Inflammatory macrophage treated with lipopolysaccharide for 4 hours (primary cell): Measurements from ENCODE around the gene EFTUD2.
A peak's percentile ranks its signal among the peaks of the same experiment; 100 is the strongest.

Experiments used
- DNase-seq: peaks from one replicate; pipeline ENCODE4 v3.0.0-alpha.2; 2020

EFTUD2 gene

DNA sequence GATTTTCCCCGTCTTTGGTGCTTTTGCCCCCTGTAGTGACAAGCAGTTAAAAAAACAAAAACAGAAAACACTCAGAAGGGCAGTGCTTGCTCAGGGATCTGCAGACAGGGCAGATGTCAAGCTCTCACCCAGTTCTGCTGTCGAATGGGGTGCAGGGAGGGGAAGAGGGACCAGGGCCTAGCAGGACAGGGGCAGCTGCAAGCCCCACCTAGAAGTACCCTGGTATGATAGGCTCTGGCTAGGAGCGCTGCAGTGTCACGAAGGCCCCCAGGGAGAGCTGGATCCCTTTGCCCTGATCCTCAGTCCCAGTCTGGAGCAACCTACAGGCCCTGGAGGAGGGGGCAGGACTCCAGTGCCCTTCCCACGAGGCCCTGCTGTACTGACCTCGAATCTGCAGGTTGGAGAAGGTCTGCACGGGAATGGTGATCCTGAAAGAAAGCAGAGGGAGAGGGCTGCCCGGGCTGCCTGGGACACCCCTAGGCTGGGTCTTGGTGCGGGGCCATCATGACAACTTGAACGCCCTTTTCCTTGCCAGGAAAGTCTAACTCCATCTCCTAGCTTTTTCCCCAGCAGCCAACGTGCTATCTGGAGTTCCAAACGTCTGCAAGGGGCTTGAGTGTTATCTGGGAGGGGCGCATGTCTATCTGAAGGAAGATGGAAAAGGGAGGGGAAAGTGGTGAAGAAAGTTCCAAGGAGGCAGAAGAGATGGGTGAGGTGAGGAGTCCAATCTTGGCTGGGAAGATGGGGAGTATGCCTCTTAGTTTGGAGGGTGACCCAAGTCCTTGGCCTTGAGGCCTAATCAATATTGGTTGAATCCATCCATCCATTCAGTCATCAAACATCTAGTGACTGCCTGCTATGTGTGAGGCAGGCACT lies 11.2 kb upstream of the EFTUD2 start:
- DNase-seq, result no peak

DNA sequence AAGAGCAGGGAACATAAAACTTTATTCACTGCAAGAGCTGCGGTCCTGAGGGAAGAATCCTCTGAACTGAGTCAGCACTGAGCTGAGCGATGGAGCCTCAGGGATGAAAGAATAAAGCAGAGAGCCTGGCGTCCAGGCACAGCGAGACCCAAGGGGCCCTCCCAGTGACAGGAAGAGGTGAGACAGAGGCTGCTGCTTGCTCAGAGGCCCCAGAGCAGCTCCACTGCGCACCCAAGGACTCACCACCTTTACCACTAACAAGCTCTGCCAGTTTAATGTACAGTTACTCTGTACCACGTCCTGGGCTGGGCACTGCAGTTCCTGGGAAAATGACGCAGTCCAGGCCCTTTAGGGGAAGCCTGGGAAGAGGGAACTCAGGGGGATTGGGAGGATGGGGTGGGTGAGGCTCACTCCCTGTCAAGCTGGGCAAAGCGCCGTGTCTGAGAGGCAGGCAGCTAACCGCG lies 10.5 kb upstream of the EFTUD2 start:
- DNase-seq, result no peak

DNA sequence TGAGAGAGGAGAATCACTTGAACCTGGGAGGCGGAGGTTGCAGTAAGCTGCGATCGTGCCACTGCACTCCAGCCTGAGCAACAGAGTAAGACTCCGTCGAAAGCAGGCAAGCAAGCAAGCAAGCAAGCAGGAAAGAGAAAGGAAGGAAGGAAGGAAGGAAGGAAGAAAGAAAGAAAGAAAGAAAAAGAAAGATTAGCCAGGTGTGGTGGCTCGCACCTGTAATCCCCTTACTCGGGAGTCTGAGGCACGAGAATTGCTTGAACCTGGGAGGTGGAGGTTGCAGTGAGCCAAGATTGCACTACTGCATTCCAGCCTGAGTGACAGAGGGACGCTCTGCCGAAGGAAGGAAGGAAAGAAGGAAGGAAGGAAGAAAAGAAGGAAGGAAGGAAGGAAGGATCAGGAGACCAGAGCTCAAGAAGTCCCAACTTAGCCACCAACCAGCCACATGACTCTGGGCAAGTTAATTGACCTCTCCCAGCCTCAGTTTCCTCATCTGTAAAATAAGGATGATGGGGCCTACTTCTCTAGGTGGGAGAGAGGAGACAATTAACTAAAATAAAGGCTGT lies 9.6 kb upstream of the EFTUD2 start:
- DNase-seq, result no peak

DNA sequence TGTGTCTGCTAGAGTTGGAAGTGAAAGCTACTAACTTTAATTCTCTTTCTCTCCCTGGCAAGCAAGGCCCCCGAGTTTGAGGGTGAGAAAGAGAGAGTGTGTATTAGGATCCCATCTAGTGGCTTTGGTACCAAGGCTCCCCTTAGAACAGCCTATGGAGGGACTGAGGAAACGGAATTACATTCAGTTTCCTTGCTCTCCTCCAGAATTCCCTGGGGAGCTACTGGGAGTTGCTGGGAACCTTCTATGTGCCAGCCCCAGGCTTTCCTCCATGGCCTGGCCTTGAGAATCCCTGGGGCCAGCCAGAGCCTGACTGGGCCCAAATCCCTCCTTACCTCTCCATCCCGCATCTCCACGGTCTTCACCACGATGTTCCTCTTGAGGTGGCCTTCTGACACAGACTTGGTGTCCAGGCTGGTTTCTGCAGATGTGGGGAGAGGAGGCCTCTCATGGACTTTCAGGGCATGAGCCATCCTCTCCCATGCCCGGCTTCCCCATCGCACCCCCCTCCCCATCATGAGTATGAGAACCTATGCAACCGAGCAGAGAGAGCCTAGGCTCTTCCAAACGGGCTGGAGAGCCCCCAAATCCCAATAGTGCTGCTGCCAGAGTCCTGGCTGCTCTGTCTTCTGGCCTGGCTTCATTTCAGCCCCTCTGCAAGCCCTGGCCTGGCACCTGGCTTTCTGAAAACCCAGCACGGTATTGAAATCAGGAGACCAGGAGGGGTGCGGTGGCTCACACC lies 8.7 kb upstream of the EFTUD2 start:
- no peak for DNase-seq

DNA sequence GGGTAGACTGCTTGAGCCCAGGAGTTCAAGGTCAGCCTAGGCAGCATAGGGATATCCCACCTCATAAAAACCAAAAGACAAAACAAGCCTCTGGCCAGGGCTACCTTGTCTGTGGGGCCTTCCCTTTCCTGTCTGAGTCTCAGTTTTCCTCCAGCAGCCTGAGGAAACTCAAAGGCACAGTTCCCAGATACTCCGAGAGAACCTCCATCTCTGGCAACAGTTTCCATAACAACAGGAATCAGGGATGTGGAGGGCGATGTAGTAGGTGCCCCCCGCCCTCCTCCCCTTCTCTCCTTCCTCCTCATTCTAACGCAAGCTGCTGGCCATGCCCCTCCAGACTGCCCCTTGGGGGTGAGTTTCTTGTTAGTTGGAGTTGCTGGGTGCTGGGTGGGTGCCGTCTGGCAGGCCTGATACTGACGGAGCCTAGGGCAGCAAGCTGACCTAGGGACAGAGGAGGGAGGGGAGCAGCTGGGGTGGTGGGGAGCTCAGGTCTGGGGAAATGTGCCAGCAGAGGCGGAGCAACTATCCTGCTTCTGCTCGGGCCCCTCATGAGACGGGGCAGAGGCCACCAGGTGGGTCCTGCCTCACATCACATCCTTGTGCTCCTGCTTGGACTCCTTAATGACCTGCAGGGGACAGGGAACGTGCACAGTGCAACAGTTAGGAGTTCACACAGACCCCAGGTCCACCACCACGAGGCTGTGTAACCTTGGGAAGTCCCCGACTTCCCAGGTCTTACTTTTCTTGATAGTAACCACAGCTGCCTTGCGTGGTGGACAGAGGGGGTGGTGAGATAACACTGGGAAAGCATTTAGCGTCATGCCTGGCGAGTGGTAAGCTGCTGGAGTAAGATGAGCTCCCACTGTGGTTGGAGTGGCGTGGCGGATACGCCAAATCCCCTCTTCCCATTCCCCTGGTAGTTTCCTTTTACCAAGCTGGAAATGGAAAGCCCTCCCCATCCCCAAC lies 7.8 kb upstream of the EFTUD2 start:
- no peak for DNase-seq

DNA sequence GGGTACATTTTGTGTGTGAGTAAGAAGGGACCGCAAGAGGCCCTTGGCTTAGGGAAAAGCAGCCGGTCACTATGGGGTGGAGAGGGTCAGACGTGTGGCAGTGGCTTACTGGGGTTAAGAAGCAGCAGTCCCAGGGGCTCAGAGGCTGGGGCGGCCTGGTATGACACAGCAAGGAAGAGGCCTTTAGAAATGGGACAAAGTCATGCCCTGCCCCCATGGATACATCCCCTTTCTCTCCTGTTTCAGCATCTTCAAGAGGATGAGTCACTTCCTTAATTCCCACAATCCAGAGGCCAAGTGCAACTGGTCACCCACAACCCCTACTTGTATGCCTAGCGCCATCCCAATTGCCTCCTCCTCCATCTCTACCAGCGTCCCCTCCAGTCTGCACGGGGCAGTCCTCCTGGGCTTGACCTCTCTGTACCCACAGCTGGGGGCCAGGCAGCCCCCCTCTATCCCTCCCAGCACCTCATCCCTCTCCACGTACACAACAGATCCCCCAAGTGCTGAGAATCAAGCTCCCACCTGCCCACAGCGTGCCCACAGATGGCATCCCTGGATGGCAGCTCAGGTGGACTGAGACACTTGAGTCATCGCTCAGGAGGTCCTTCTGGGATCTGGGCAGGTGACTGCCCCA lies 6.9 kb upstream of the EFTUD2 start:
- DNase-seq, result peak; percentile 77

DNA sequence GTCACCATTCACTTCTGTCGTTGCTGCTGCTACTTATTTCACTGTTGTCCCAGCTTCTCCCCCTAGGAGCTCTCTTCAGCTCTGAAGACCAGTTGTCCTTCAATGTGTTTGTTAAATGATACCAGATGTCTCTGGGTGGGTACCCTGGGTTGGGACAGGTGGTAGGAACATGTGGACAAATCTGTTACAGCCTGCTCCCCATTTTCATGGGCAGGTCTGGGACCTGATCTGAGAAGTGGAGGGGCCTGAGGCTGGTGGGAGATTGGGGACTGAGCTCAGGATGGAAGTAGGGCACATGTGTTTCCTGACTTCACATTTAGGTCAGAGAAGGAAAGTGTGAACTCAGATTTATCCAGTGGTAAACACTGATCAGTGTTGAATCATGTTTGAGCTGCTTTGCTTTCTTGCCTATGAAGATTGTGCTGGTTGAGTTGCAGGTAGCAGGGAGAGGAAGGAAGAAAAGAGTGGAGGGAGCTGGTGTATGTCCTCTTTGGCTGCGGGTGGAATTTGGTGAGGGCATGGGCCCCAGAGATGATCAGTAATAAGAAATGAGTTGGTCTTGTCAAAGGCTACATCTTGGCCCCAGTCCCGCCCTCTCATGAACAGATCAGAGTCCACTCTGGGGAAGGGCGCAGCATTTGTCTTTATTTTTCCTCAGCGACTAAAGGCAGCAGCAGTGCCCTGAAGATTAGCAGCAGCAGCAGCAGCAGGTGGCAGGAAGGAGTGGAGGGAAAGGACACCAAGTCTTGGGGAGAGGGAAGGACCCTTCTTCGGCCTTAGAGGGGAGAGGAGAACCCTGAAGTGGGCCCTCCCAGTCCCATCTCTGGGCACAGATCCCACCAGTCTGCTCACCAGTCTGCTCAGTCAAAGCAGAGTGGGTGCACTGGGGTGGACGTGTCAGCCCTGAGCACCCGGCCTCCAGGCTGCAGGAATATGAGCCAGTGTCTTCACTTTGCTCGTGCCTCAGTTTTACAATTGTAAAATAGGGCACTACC lies 6.1 kb upstream of the EFTUD2 start:
- no peak for DNase-seq

DNA sequence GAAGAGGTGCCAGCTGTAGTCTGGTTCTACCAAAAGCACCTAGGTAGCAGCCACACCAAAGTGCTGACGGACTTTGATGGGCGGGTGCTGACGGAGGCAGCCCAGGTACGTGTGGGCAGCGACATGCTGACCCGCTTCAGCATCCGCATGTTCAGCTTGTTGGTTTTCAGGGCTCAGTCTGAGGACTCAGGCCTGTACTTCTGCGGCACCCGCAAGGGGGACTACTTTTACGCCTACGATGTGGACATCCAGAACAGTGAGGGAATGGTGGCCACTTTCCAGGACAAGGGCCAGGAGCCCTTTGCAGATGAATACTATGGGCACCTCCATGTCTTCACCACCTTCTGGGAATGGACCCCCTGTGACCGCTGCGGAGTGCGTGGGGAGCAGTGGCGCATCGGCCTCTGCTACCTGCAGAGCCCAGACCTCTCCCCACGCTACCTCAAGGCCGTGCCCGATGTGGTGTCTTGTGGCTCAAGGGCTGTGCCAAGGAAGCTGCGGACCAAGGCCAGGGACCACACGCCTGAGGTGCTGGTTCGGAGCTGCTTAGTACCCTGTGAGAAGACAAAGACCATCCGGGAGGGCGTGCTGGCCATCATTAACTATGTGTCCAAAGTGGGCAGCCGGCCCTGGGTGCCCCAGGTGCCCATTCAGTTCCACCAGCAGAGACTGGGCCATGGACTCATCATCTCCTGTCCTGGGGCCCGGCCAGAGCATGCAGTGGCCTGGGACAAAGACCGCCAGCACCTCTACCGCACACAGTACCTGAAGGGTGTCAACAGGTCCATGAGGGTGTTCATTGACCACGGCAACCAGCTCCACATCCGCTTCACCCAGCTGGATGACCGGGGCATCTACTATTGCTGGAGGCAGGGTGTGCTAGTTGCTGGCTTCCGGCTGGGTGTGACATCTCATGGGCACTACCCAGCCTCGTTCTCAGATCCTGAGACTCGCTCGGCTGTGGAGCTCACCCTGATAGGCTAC lies 5.0 kb upstream of the EFTUD2 start:
- no peak for DNase-seq

DNA sequence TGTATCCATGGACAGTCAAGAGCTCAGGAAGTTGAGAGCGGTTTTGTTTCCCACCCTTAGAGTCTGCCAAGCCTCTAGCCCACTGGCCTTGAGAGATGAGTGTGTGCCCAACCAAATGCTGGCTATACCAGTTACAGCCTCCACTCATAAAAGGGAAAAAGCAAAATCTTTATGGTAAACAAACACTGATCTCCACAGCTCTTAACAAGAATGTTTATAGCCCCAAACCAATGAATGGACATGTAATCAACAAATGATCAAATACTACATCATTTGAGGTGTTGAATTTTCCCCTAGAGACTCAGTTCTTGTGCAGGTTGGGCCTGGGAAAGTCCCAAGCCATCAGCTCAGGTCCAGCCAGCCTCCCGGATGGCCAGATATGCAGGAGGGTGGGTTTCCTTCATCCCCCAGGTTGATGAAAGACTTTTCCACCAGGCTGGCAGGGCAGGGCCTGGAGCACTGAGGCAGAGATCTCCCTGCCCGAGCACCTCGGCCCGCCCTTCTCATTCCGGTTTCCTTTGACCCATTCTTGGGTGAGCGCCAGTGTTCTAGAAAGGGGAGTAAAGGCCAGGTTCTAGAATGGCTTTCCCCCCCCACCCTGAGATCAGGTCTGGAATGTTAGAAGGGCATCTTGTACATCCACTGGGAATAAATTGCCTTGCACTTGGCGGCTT lies 3.9 kb upstream of the EFTUD2 start:
- no peak for DNase-seq

DNA sequence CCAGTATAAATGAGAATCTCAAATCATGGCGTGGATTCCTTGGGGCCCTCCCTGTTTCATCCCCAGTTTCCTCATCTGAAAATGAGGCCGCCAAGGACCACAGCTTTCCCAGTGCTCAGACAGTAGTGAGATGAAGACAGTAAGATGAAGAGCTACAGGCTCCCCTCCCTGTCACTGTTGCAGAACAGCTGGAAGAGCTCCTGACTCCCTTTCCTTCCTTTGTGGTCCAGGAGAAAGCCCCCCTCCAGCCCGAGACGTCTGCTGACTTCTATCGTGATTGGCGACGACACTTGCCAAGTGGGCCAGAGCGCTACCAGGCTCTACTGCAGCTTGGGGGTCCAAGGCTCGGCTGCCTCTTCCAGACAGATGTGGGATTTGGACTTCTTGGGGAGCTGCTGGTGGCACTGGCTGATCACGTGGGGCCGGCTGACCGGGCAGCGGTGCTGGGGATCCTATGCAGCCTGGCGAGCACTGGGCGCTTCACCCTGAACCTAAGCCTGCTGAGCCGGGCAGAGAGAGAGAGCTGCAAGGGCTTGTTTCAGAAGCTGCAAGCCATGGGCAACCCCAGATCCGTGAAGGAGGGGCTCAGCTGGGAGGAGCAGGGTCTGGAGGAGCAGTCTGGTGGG lies 3.0 kb upstream of the EFTUD2 start:
- DNase-seq, result no peak

DNA sequence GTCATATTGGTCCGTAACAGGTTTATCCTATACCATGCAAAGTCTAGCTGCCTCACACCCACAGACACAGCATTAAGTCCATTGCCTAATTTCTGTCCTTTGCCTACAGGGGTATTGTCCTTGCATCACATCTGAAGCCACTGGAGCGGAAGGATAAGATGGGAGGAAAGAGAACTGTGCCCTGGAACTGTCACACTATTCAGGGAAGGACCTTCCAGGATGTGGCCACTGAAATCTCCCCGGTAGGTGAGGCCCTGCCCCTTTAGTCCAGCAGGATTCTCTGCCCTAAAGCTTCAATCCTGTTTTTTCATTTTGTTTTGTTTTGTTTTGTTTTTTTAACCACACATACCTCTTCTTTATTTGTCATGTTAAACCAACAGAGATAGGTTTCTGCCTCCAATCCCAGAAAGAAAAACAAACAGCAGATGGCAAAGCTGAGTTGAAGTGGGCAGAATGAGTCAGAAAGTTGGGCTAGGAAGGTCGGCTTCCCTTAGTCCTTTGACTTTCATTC lies 2.2 kb upstream of the EFTUD2 start:
- peak; percentile 62 for DNase-seq

DNA sequence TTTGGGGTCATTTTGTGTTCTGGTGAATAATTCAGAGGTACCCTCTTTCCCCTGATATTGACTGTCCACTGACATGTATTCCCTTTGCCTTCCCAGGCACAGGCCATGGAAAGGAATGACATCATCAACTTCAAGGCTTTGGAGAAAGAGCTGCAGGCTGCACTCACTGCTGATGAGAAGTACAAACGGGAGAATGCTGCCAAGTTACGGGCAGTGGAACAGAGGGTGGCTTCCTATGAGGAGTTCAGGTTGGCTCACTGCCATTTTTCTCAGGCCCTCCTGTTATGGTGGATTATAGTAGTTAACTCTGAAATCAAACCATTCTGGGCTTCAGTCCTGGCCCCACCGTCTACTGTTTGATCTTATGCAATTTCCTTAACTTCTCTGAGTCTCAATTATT lies 1.6 kb upstream of the EFTUD2 start:
- DNase-seq, result peak; percentile 8

DNA sequence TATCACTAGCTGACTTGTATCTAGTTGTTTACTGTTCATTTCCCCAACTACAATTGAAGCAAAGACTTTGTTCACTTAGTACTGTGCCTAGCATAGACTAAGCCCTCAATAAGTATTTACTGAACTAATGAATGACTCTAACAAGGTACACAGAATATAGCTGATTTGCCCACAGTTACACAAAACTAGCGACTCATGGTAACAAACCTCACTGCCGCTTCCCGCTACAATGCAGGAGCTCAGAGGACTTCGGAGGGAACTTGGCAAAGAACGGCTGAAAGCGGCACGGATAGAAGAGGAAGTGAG lies 524 bp downstream of the EFTUD2 start:
- peak; percentile 76 for DNase-seq

DNA sequence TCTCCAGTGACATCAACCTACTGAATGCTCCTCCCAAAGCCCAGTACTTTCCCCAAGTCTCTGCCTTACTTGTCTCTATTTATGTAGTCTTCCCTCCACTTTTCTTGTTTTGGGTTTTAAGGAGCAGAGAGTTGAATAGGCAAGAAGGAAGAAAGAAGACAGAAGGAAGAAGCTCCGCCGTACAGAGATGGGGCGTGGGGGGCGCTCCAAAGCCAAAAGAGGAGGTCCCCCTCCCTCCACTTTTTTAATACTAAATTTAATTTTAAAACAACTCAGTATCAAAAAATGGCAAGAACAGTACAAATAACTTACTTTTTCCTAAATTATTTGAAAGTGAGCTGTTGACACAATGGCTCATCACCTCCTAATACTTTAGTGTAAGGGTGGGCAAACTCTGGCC lies 4.6 kb downstream of the EFTUD2 start:
- DNase-seq, result no peak

DNA sequence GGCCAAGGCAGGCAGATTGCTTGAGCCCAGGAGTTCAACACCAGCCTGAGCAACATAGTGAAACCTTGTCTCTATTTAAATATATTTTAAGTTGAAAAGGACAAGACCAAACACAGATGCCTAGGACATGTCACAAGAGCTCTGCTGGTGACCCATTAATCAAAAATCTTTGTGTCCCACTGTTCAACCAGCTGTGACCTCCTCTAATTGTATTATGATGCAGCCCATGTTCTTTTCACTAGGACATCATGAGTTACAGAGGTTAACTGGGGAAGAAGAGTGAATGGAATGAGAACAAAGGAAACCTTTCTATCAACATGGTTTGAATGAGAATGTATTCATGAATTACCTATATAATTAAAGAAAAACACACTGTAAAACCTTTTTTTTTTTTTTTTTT lies 7.0 kb downstream of the EFTUD2 start:
- DNase-seq, result no peak

DNA sequence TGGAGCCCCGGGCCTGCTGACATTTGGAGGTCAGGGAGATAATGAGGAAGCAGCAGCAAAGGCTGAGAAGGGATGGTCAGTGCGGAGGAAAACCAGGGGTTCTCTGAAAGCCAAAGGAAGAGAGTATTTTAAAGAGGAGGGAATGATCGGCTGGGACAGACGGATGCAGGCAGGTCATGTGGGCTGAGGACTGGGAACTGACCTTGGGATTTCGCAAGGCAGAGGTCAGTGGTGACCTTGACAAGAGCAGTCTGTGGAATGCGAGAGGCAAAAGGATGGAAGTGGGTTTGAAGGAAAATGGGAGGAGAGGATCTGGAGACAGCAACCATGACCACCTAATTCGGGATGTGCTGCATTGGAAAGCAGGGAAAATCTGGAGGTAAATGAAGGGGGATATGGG lies 10.2 kb downstream of the EFTUD2 start:
- DNase-seq, result no peak

DNA sequence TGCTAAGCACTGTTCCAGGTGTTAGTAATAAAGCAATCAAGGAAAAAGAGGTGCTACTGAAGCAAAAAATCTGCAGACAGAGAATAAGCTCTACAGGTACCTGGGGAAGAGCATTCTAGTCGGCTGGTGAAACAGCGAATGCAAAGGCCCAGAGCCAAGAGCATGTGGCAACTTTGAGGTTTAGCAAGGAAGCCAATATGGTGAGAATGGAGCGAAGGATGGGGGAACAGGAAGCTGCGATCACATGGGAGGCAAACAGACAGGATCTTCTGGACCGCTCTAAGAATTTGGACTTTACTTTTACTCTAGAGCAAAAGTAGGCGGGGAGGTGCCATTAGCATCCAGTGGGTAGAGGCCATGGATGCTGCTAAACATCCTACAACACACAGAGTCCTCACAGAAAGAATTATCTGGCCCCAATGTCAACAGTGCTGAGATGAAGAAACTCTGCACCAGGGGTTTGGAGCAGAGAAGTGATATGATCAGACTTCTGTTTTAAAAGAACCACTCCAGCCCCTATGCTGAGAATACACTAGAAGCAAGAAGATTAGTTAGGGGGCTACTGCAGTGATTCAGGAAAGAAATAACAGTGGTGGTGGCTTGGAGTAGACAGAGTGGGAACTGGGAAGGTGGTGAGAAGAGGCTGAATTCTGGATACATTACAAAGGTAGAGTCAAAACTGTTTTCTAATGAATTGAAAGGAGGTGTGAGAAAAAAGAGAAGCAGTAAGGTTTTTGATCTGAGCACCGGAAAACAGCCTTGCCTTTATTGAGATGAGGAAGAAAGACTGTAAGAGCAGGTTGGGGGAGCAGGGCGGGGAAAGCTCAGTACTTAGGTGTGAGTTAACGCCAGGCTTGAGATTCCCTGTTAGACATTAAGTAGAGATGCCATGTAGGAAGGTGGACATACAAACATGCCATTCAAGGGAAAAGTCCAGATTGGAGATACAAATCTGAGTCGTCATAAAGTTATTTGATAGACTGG lies 11.0 kb downstream of the EFTUD2 start:
- peak; percentile 36 for DNase-seq
